Measurements from ENCODE around the gene HEPHL1. TPM values are rescaled to one million over a fixed set of nuclear protein-coding genes. Genes with fewer than 3 reads are reported as not detected.

HEPHL1 gene
- total RNA-seq, 4 donors from 2014 or later: not detected

DNA sequence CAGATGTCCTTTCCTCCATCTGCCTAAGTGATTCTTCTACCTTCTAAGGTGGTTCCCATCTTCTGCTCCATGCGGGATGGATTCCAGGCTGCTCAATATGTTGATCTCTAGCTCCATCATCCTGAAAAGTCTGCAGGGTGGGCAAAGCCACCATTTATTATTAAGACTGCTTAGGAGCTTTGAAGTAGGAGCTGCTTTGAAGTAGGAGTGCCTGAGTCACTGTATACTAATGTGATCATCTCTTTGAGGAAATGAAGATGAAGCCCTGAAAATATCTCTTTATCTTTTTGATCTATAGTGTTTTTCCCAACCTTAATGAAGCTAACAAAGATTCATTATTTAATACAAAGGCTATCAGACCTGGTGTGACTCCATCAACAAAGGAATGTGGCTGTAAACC lies 13.1 kb downstream of the HEPHL1 start:
- Histone ChIP-seq H3K27ac (no peak overlapping the region), H3K4me3 (no peak overlapping the region), H3K36me3 (no peaks in the 10 kb centered on the region), H3K4me1 (no peaks in the 10 kb centered on the region), H3K27me3 (no peaks in the 10 kb centered on the region), H3K9me3 (no peaks in the 10 kb centered on the region)
- intact Hi-C loops (cut with DNase I; ENCODE audit: low total_unique reads): no loop called here
- WGBS, 2 donors (ENCODE audit: low coverage in 1 of 2): 0 to 83% methylated on average over 1 of the region's 1 CpG
- no peak for DNase-seq
- in situ Hi-C loops (cut with MboI; ENCODE audit: low pct_ligation_motif_present in 1 of 4, low pct_unique_long_range_greater_than_20kb in 1 of 4, low sequenced_read_pairs in 3 of 4): no loop called here
- TF ChIP-seq POLR2AphosphoS5 (IDR thresholded peaks at IDR 0.05) (no peak), POLR2A (IDR thresholded peaks at IDR 0.05) (no peak), EP300 (IDR thresholded peaks at IDR 0.05; ENCODE audit: low read depth) (no peak)
- TF ChIP-seq, protein P1, sequence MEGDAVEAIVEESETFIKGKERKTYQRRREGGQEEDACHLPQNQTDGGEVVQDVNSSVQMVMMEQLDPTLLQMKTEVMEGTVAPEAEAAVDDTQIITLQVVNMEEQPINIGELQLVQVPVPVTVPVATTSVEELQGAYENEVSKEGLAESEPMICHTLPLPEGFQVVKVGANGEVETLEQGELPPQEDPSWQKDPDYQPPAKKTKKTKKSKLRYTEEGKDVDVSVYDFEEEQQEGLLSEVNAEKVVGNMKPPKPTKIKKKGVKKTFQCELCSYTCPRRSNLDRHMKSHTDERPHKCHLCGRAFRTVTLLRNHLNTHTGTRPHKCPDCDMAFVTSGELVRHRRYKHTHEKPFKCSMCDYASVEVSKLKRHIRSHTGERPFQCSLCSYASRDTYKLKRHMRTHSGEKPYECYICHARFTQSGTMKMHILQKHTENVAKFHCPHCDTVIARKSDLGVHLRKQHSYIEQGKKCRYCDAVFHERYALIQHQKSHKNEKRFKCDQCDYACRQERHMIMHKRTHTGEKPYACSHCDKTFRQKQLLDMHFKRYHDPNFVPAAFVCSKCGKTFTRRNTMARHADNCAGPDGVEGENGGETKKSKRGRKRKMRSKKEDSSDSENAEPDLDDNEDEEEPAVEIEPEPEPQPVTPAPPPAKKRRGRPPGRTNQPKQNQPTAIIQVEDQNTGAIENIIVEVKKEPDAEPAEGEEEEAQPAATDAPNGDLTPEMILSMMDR (IDR thresholded peaks at IDR 0.05): no peak

DNA sequence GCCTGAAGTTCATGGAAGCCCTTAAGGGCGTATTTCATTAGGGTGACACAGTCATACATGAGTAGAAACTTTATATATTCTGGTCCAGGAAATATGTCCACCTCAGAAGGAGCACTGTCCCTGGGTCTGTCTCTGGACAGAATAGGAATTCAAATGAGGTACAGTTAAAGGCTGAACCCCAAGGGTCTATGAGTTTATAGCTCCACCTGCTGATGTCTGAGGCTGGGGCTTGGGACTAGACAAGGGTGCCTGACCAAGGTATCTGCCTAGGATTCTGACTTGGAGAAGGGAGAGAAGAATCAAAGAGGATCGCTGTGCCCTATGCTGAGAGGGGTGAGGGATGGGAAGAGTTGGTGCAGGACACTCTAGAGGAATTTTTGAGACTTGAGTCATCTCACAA lies 14.9 kb downstream of the HEPHL1 start:
- Histone ChIP-seq H3K4me3 (no peak overlapping the region), H3K36me3 (no peaks in the 10 kb centered on the region), H3K4me1 (no peaks in the 10 kb centered on the region), H3K9me3 (no peaks in the 10 kb centered on the region), H3K27ac (no peak overlapping the region), H3K27me3 (no peaks in the 10 kb centered on the region)
- TF ChIP-seq EP300 (IDR thresholded peaks at IDR 0.05; ENCODE audit: low read depth) (no peak), POLR2A (IDR thresholded peaks at IDR 0.05) (no peak), POLR2AphosphoS5 (IDR thresholded peaks at IDR 0.05) (no peak)
- TF ChIP-seq, protein P1 (IDR thresholded peaks at IDR 0.05): no peak
- no peak for DNase-seq
- WGBS, 2 donors (ENCODE audit: low coverage in 1 of 2): 80 to 89% methylated on average over 1 to 2 of the region's 2 CpGs
- in situ Hi-C loops (cut with MboI; ENCODE audit: low pct_ligation_motif_present in 1 of 4, low pct_unique_long_range_greater_than_20kb in 1 of 4, low sequenced_read_pairs in 3 of 4): no loop called here
- intact Hi-C loops (cut with DNase I; ENCODE audit: low total_unique reads): no loop called here

DNA sequence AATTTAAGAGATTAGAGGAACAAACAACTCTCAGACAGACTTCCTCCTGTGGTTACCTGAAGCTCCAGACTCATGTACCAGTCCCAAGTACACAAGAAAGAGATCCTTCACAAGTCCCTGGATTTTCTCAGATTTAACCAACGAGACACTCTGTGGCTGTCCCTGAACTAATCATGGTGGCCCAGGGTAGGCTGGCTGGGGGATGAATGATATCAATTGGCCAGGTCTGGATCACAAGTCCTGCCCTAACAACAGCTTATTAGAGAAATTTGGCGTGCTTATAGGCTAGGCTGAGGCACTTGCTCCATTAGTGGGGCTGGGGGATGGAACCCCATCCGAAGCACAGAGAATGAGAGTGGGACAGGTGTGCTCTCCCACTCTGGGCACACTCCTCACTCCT lies 22.1 kb downstream of the HEPHL1 start:
- no peak for TF ChIP-seq EP300 (IDR thresholded peaks at IDR 0.05; ENCODE audit: low read depth)
- Histone ChIP-seq H3K36me3 (no peaks in the 10 kb centered on the region), H3K4me1 (no peaks in the 10 kb centered on the region), H3K4me3 (no peak overlapping the region), H3K27ac (no peak overlapping the region), H3K27me3 (no peaks in the 10 kb centered on the region), H3K9me3 (no peaks in the 10 kb centered on the region)
- intact Hi-C loops (cut with DNase I; ENCODE audit: low total_unique reads) (no loop called here), in situ Hi-C loops (cut with MboI; ENCODE audit: low pct_ligation_motif_present in 1 of 4, low pct_unique_long_range_greater_than_20kb in 1 of 4, low sequenced_read_pairs in 3 of 4) (no loop called here)
- no peak for DNase-seq
- 67 to 69% methylated on average over 1 to 3 of the region's 3 CpGs for WGBS, 2 donors (ENCODE audit: low coverage in 1 of 2)

DNA sequence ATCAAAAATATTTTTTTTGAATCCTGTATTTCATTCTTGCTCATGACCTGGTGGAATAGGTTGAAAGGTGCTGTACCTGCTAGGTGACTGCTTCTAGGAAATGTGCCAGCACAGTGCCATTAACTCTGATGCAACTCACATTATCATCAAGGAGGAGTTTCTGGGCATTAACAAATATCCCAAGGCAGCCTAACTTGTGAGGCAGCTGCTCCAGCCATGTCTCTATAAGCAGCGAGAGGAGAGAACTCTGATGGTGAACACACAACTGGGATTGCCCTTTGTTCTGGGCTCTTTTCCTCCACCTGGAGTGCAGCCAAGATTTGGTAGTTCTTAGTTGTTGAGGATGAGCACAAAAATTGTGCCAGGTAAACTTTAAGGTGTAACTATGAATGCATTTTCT lies 25.6 kb downstream of the HEPHL1 start:
- WGBS, 2 donors (ENCODE audit: low coverage in 1 of 2): 50 to 60% methylated on average over 1 of the region's 1 CpG
- Histone ChIP-seq H3K36me3 (no peaks in the 10 kb centered on the region), H3K4me1 (no peaks in the 10 kb centered on the region), H3K27me3 (no peaks in the 10 kb centered on the region), H3K9me3 (no peaks in the 10 kb centered on the region), H3K27ac (no peak overlapping the region), H3K4me3 (no peak overlapping the region)
- DNase-seq: no peak
- intact Hi-C loops (cut with DNase I; ENCODE audit: low total_unique reads) (no loop called here), in situ Hi-C loops (cut with MboI; ENCODE audit: low pct_ligation_motif_present in 1 of 4, low pct_unique_long_range_greater_than_20kb in 1 of 4, low sequenced_read_pairs in 3 of 4) (no loop called here)
- TF ChIP-seq, protein P1 (IDR thresholded peaks at IDR 0.05): no peak
- TF ChIP-seq EP300 (IDR thresholded peaks at IDR 0.05; ENCODE audit: low read depth) (no peak), POLR2AphosphoS5 (IDR thresholded peaks at IDR 0.05) (no peak)

DNA sequence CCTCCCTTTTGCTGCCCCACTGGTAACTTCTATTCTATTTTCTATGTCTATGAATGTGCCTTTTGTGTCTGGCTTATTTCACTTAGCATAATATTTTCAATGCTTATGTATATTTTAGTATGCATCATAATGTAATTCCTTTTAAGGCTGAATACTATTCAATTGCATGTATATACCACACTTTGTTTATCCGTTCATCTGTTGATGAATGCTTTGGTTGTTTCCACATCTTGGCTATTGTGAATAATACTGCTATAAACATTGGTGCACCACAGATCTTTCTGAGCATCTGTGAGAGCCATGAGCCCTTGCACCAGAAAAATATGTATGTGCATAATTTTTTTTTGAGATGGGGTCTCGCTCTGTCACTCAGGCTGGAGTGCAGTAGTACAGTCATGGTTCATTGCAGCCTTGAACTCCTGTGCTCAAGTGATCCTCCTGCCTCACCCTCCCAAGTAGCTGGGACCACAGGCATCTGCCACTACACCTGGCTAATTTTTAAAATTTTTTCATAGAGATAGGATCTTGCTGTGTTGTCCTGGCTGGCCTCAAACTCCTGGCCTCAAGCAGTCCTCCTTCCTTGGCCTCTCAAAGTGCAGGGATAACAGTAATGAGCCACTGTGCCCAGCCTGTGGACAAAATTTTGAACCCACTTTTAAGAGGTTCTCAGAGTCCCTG lies 27.0 kb downstream of the HEPHL1 start:
- Histone ChIP-seq H3K9me3 (no peaks in the 10 kb centered on the region), H3K4me3 (no peak overlapping the region), H3K4me1 (no peaks in the 10 kb centered on the region), H3K27me3 (no peaks in the 10 kb centered on the region), H3K27ac (no peak overlapping the region), H3K36me3 (no peaks in the 10 kb centered on the region)
- WGBS, 2 donors (ENCODE audit: low coverage in 1 of 2): 76 to 84% methylated on average over 2 of the region's 2 CpGs
- DNase-seq: no peak
- intact Hi-C loops (cut with DNase I; ENCODE audit: low total_unique reads) (no loop called here), in situ Hi-C loops (cut with MboI; ENCODE audit: low pct_ligation_motif_present in 1 of 4, low pct_unique_long_range_greater_than_20kb in 1 of 4, low sequenced_read_pairs in 3 of 4) (no loop called here)
- no peak for TF ChIP-seq EP300 (IDR thresholded peaks at IDR 0.05; ENCODE audit: low read depth)
- TF ChIP-seq POLR2AphosphoS5 (IDR thresholded peaks at IDR 0.05): no peak
- no peak for TF ChIP-seq POLR2A (IDR thresholded peaks at IDR 0.05)
- TF ChIP-seq, protein P1 (IDR thresholded peaks at IDR 0.05): no peak
